Peyer's patch (tissue), 4 donors: Measurements from ENCODE around the gene OSCP1. TPM values are rescaled to one million over a fixed set of nuclear protein-coding genes. Genes with fewer than 3 reads are reported as not detected.

Experiments used
- DNase-seq, 3 donors: peaks; one replicate each; pipeline ENCODE4 v3.0.0-alpha.2; 2017 to 2019
- H3K27ac ChIP-seq, 4 donors: fragments of 200-600 bp; sonication (generic); one replicate each; pipeline ENCODE4 v1.5.1; 2016 to 2019
- H3K27me3 ChIP-seq, 2 donors: fragments of 200-600 bp; sonication (generic); one replicate each; pipeline ENCODE4 v1.5.1; 2019
- H3K36me3 ChIP-seq, 3 donors: fragments of 200-600 bp; sonication (generic); one replicate each; pipeline ENCODE4 v1.5.1; 2016 to 2019
- H3K4me1 ChIP-seq, 4 donors: fragments of 200-600 bp; sonication (generic); one replicate each; pipeline ENCODE4 v1.5.1; 2016 to 2019
- H3K4me3 ChIP-seq, 4 donors: fragments of 200-600 bp; sonication (generic); 1 replicate in 3 of 4; 2 replicates in 1 of 4; pipeline ENCODE4 v1.5.1; 2016 to 2019; ENCODE audit warnings: mild to moderate bottlenecking in 1 of 4
- H3K9me3 ChIP-seq, 4 donors: fragments of 200-600 bp; sonication (generic); one replicate each; pipeline ENCODE4 v1.5.1; 2016 to 2019; ENCODE audit warnings: mild to moderate bottlenecking in 1 of 4
- POLR2A ChIP-seq, 2 donors: fragments of 450-650 bp; IDR thresholded peaks; one replicate each; pipeline ENCODE4 v1.5.1; 2017; ENCODE audit warnings: antibody characterized with exemption in 2 of 2, mild to moderate bottlenecking in 2 of 2, moderate library complexity in 2 of 2
- total RNA-seq, 4 donors: library from RNA; depleted of rRNA; stranded (reverse); fragments of >200 nt; gene quantifications; one replicate each; pipeline ENCODE4 v1.1.0, GENCODE V29; 2016
- TF ChIP-seq, protein P1 (sequence below), 6 experiments: fragments of 450-650 bp in 4 of 6; fragments of 200-600 bp in 2 of 6; sonication (generic) in 1 of 6; IDR thresholded peaks; one replicate each; pipeline ENCODE4 v1.5.1; 2017 to 2019; ENCODE audit warnings: antibody characterized with exemption in 6 of 6, mild to moderate bottlenecking in 3 of 6, moderate library complexity in 1 of 6

Gene OSCP1
- total RNA-seq, 4 donors from 2014 or later: 0.67 to 9.9 (median 3.2) TPM

DNA sequence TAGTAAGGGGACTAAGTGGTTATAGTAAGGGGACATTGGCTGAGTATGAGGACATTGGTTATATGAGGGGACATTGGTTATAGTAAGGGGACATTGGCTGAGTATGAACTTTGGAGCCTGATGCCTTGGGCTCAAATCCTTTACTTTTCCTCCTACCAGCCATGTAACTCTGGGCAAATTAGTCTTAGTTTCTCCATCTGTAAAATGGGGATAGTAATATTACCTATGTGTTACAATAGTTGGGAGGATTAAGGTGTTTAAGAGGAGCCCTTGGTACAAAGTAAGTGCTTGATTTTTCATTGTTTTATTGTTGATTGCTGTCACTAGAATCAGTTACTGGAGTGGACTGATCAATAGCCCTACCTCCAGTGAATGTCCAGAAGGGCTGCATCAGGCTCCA, 2.8 kb downstream of the OSCP1 start:
- H3K9me3 ChIP-seq: no peaks in the 10 kb centered on the region
- no peak overlapping the region for H3K4me3 ChIP-seq
- no peaks in the 10 kb centered on the region for H3K4me1 ChIP-seq
- H3K27me3 ChIP-seq: no peaks in the 10 kb centered on the region
- no peaks in the 10 kb centered on the region for H3K36me3 ChIP-seq
- DNase-seq: no peak
- no peak overlapping the region for H3K27ac ChIP-seq
- no peak for TF ChIP-seq POLR2A (IDR thresholded peaks at IDR 0.05)
- TF ChIP-seq, protein P1, sequence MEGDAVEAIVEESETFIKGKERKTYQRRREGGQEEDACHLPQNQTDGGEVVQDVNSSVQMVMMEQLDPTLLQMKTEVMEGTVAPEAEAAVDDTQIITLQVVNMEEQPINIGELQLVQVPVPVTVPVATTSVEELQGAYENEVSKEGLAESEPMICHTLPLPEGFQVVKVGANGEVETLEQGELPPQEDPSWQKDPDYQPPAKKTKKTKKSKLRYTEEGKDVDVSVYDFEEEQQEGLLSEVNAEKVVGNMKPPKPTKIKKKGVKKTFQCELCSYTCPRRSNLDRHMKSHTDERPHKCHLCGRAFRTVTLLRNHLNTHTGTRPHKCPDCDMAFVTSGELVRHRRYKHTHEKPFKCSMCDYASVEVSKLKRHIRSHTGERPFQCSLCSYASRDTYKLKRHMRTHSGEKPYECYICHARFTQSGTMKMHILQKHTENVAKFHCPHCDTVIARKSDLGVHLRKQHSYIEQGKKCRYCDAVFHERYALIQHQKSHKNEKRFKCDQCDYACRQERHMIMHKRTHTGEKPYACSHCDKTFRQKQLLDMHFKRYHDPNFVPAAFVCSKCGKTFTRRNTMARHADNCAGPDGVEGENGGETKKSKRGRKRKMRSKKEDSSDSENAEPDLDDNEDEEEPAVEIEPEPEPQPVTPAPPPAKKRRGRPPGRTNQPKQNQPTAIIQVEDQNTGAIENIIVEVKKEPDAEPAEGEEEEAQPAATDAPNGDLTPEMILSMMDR (IDR thresholded peaks at IDR 0.05): no peak

DNA sequence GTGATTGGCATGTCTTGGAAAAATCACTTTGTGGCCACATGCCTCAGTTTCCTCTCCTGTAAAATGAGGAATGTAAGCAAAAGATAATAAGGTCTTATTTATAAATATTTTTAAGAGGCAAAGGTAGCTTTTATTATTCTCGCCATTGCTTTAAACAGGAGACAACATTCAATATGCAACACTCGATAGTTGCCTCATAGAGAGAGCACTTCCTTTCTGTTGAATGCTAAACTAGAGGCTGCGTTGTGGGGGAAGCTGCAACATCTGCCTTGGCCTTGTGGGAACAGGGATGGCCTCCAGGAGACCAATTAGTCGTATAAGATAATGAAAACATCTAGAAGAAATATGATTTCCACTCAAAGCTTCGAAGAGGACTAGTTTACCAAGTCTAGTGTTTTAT, 3.5 kb downstream of the OSCP1 start:
- no peak for DNase-seq
- H3K9me3 ChIP-seq: no peaks in the 10 kb centered on the region
- H3K36me3 ChIP-seq: no peaks in the 10 kb centered on the region
- no peak for TF ChIP-seq POLR2A (IDR thresholded peaks at IDR 0.05)
- TF ChIP-seq, protein P1 (IDR thresholded peaks at IDR 0.05): no peak
- no peaks in the 10 kb centered on the region for H3K27me3 ChIP-seq
- H3K4me3 ChIP-seq: no peak overlapping the region
- no peak overlapping the region for H3K27ac ChIP-seq
- no peaks in the 10 kb centered on the region for H3K4me1 ChIP-seq

DNA sequence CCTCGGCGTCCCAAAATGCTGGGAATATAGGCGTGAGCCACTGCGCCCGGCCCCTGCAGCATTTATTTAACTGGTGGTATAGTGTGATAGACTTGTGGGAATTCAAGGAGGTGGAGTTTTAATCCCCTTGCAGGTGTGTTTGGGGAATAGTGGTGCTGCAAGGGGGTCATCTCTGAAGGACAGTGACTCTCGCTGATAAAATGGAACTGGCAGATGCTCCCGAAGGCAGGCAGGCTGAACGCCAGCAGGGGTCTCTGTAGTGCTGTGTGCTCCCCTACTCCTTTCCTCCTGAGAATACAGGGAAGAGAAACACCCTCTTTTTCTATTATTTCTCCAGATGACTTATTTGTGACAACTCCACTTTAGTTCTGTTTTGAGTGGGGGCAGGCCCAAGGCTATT, 4.0 kb downstream of the OSCP1 start:
- no peaks in the 10 kb centered on the region for H3K27me3 ChIP-seq
- no peak overlapping the region for H3K27ac ChIP-seq
- H3K4me3 ChIP-seq: no peak overlapping the region
- no peak for DNase-seq
- TF ChIP-seq, protein P1 (IDR thresholded peaks at IDR 0.05): peak in 1 of 6 experiments; percentile 4
- no peak for TF ChIP-seq POLR2A (IDR thresholded peaks at IDR 0.05)
- no peaks in the 10 kb centered on the region for H3K9me3 ChIP-seq
- no peaks in the 10 kb centered on the region for H3K4me1 ChIP-seq
- H3K36me3 ChIP-seq: no peaks in the 10 kb centered on the region

DNA sequence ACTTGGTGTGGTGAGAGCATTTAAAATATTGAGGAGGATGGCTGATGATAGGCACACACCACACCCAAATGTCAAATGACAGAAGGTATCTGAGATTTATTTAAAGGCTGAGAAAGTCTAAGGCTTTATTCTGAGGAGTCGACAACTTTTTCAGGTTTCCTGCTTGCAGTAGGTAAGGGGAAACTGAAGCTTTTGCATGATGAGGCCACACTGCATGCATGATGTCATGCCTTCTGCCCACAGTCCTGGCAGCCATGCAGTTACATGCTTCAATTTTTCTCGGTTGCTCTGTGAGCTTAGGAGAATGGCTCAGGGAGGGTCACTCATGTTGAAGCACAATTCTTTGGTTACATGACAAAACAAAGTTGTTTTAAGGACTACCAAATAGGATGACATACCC, 7.0 kb downstream of the OSCP1 start:
- Histone ChIP-seq H3K36me3 (no peaks in the 10 kb centered on the region), H3K9me3 (no peaks in the 10 kb centered on the region), H3K4me1 (no peaks in the 10 kb centered on the region), H3K4me3 (no peak overlapping the region), H3K27ac (no peak overlapping the region), H3K27me3 (no peaks in the 10 kb centered on the region)
- DNase-seq: no peak
- TF ChIP-seq, protein P1 (IDR thresholded peaks at IDR 0.05): no peak
- TF ChIP-seq POLR2A (IDR thresholded peaks at IDR 0.05): no peak

DNA sequence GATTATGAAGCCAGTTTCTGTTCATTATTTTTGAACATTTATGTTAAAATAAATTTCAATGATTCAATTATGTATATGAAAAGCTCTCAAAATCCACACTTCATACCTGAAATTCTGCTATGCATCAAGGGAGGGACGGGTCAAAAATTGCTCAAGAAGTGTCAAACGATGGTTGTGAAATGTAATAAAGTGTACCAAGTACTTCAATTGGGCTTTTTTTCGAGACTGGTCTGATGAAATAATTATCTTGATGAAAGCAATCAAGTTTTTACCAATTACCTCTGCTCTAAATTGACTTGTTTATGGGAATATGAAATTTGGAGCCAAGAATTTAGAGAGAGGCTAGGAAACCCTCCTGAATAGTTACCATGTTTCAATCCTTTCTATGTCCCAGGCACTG, 7.9 kb downstream of the OSCP1 start:
- TF ChIP-seq, protein P1 (IDR thresholded peaks at IDR 0.05): no peak
- no peak for TF ChIP-seq POLR2A (IDR thresholded peaks at IDR 0.05)
- Histone ChIP-seq H3K36me3 (no peaks in the 10 kb centered on the region), H3K4me1 (no peaks in the 10 kb centered on the region), H3K4me3 (no peak overlapping the region), H3K27me3 (no peaks in the 10 kb centered on the region), H3K9me3 (no peaks in the 10 kb centered on the region), H3K27ac (no peak overlapping the region)
- DNase-seq: no peak

DNA sequence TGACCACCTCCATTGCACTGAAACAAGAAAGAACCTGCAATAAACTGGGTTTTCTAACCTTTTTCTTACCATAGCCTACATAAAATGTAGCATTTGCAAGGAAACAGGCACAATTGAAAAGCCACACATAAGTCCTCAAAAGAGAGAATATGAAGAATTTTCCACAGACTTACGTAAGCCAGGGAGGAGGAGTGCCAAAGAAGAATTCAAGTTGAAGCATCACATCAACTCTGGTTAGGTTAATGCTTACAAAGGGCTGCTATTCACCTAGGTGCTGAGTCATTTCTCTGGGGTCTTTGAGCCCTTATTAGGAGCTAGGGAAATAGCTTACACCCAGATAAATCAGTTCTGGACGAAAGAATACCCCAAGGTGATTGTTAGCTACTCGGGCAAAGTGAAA, 9.6 kb downstream of the OSCP1 start:
- H3K27me3 ChIP-seq: no peaks in the 10 kb centered on the region
- no peaks in the 10 kb centered on the region for H3K4me1 ChIP-seq
- no peak overlapping the region for H3K4me3 ChIP-seq
- no peak for TF ChIP-seq POLR2A (IDR thresholded peaks at IDR 0.05)
- TF ChIP-seq, protein P1 (IDR thresholded peaks at IDR 0.05): no peak
- no peak for DNase-seq
- H3K36me3 ChIP-seq: no peaks in the 10 kb centered on the region
- no peak overlapping the region for H3K27ac ChIP-seq
- H3K9me3 ChIP-seq: no peaks in the 10 kb centered on the region
